Gastroesophageal sphincter (tissue), 3 donors: ENCODE results near the gene CGN.

Experiments used
- CTCF ChIP-seq, 4 experiments: fragments of 200-600 bp in 2 of 4; fragments of 450-650 bp in 2 of 4; sonication (generic) in 1 of 4; IDR thresholded peaks; one replicate each; pipeline ENCODE4 v1.5.1; 2017 to 2019; ENCODE audit warnings: antibody characterized with exemption in 4 of 4, mild to moderate bottlenecking in 2 of 4, moderate library complexity in 2 of 4
- EP300 ChIP-seq: sonication (generic); formaldehyde crosslinking; IDR thresholded peaks from one replicate; pipeline ENCODE4 v1.6.1; 2017; ENCODE audit warnings: antibody characterized with exemption, mild to moderate bottlenecking
- POLR2A ChIP-seq, 2 donors: fragments of 450-650 bp; IDR thresholded peaks; one replicate each; pipeline ENCODE4 v1.6.1; 2017; ENCODE audit warnings: antibody characterized with exemption in 2 of 2, mild to moderate bottlenecking in 2 of 2, moderate library complexity in 1 of 2

GRCh38 chr1:151502859-151503780 lies 8.1 kb upstream of the CGN start:
- TF ChIP-seq CTCF (IDR thresholded peaks at IDR 0.05) (no peak), POLR2A (IDR thresholded peaks at IDR 0.05) (no peak), EP300 (no peak)
